CD4-positive, alpha-beta T cell treated with Interleukin-2 at 100 ng/mL for 4 hours (primary cell): ENCODE data around the gene CFAP57.

Experiments
- DNase-seq: peaks from one replicate; pipeline ENCODE4 v3.0.0-alpha.2; 2020; ENCODE audit warnings: low spot score

The CFAP57 gene

DNA sequence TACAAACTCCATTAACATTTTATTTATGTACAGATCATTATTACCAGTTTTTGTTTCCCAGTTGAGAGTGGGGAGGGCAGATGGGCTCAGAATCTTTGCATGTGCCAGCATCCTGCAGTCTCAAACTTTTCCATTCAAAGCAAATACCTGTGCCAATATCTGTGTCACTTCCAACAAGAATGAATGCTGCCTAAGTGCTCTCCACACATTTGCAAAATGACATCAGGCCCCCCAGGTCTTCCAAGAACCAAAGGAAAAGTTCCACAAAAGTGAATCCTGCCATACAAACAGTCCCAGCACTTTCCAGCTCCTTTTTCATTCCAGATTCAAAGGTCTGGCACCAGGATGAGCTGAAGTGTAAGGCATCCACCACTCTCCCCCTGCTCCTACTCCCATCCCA, 127.0 kb downstream of the CFAP57 start:
- DNase-seq, result no peak

DNA sequence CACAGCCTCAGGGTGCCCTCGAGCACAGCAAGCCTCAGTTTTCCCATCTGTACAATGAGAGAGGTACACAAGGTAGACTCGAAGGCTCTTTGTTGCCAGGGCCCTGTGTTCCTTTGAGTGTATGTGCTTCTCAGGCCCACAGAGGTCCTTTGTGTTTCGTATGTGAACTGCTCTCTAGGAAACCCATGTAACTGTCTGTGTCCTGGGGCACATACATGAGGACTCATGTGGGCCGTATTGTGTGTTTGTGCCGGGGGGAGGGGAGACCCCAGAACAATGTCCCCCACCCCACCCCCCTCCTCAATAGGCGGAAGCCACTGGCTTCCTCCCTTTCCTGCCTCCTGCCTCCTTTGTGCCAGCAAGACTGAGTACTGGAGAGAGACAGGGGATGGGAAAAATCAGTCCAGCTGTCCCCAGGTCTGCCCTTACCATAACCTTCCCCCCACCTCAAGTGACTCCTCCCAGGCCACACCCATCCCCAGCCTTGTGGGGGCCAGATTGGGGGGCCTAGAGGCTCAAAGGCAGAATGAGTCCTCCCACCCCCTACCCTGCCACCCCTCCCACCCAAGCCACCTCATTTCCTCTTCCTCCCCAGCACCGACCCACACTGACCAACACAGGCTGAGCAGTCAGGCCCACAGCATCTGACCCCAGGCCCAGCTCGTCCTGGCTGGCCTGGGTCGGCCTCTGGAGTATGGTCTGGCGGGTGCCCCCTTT, 128.4 kb downstream of the CFAP57 start, which contains the start of gene TIE1:
Gene TIE1 (plus strand): TSS at position 605 of the 717 bp plus-strand sequence. CDS start 90 bp downstream, at position 695.
- no peak for DNase-seq

DNA sequence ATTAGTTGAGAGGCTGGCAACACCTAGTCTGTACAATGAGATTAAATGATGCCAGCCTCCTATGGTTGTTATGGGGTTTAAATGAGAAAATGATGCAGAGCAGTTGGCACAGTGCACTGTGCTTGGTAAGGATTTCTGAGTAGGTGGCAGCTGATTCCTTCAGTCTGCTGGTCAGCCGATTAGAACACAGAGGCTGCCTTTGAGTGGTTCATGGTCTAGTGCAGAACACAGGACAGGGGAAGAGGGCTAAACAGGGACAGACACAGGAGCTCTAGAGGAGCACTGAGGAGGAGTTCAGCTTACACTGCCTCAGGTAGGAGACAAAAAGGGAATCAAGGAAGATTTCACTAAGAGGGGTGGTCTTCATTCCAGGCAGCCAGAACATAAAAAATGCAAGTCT, 130.1 kb downstream of the CFAP57 start:
- DNase-seq, result no peak

DNA sequence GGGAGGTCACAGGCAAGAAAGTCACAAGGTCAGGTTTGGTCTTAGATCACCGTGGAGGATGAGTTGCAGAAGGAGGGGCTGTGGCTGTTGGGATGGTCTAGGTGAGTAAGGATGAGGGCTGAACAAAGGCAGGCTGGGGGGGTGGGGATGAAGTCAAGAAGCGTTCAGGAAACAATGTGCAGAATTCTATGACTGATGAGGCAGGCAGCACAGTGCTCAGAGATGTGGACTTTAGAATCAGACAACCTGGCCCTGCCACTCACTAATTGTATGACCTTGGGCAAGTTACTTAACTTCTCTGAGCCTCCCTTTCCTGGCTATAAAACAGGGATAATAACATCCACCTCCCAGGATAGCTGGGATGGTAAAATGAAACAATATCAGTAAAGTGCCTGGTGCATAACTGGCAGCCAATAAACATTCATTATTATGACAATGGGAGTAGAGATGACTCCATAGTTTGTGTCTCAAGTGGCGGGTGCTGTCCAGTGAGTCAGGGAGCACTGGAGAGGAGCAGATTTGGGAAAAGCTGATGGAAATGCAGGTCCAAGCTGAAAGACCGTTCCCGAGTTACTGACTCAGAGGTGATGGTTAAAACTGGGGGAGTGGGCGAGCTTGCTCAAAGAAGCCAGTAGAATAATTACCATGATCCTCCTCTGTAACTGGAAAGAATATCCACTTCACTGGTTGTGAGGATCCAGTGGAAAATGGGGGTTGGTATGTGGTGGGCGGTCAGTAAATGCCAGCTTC, 130.8 kb downstream of the CFAP57 start:
- DNase-seq, result no peak

DNA sequence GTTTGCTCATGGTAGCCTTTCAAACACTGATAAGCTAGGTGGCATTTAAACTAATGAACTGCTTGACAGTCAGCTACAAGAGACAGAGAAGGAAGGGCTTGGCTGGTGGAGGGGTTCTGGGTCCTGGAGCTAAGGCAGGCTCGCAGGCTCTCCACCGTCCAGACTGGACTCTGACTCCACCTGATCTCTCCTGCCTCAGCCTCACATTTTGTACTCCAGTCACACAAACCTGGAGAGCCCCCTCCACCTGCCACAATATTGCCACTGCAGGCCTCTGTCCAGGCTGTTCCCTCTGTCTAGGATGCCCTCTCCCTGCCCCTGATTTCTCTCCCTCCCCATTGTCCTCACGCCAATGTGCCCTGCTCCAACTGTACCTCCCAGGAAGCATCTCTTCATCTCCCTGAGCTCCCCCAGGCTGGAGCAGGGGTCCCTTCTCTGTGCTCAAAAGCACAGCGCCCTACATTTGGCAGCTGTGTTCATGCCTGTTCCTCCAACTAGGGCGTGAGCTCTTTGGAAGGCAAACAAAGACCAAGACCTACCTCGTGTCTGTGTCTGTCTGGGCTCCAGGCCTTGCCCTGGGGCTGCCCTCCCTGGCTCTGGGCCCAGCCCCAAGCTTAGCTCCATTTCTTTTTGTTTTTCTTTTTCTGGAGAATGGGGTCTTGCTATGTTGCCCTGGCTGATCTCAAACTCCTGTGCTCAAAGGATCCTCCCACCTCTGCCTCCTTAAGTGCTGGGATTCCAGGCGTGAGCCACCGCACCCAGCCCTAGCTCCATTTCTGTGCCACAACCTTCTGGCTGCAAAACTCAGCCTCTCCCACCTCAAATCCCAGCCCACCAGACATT, 131.6 kb downstream of the CFAP57 start:
- DNase-seq, result no peak
